Osteoblast (primary cell): Measurements from ENCODE around the gene CCDC30. TPM values are rescaled to one million over a fixed set of nuclear protein-coding genes. Genes with fewer than 3 reads are reported as not detected.

Experiments
- DNase-seq: peaks from one replicate; pipeline ENCODE4 v3.0.0; 2011; ENCODE audit warnings: low spot score, mixed read lengths; ENCODE audit not compliant: insufficient read length; ENCODE audit errors: missing footprints
- H2AFZ ChIP-seq: 2 replicates; pipeline ENCODE4 v1.6.0; 2011; ENCODE audit warnings: mild to moderate bottlenecking, low read length
- H3K27ac ChIP-seq: 2 replicates; pipeline ENCODE4 v1.5.1; 2011; ENCODE audit warnings: mild to moderate bottlenecking, low read depth, low read length, moderate library complexity
- H3K27me3 ChIP-seq: 2 replicates; pipeline ENCODE4 v1.6.0; 2012; ENCODE audit warnings: mild to moderate bottlenecking, control low read depth, inconsistent platforms, low read length, moderate library complexity; ENCODE audit not compliant: insufficient read depth
- H3K36me3 ChIP-seq: 2 replicates; pipeline ENCODE4 v1.5.1; 2011; ENCODE audit warnings: mild to moderate bottlenecking, low read length, control low read depth, moderate library complexity; ENCODE audit not compliant: insufficient read depth
- H3K4me1 ChIP-seq: 2 replicates; pipeline ENCODE4 v1.5.1; 2011; ENCODE audit warnings: mild to moderate bottlenecking, low read length, control low read depth, moderate library complexity; ENCODE audit not compliant: insufficient read depth
- H3K4me2 ChIP-seq: 2 replicates; pipeline ENCODE4 v1.6.0; 2011; ENCODE audit warnings: mild to moderate bottlenecking, low read length; ENCODE audit not compliant: insufficient read depth
- H3K4me3 ChIP-seq: fragments of 200-600 bp; sonication (generic); 3 replicates; pipeline ENCODE4 v1.5.1; 2012; ENCODE audit warnings: mild to moderate bottlenecking, low read length, inconsistent platforms; ENCODE audit not compliant: insufficient read depth
- H3K79me2 ChIP-seq: 2 replicates; pipeline ENCODE4 v1.6.0; 2012; ENCODE audit warnings: mild to moderate bottlenecking, low read length, control low read depth, inconsistent platforms; ENCODE audit not compliant: insufficient read depth
- H3K9me3 ChIP-seq: 2 replicates; pipeline ENCODE4 v1.5.1; 2011; ENCODE audit warnings: low read depth, low read length, control low read depth
- H4K20me1 ChIP-seq: 2 replicates; pipeline ENCODE4 v1.6.0; 2012; ENCODE audit warnings: mild to moderate bottlenecking, low read length, control low read depth; ENCODE audit not compliant: insufficient read depth
- total RNA-seq: library from RNA; depleted of rRNA; stranded (reverse); fragments of >200 nt; gene quantifications from 2 replicates; pipeline ENCODE4 v1.2.3, GENCODE V29; 2012
- TF ChIP-seq, protein P1 (sequence below): IDR thresholded peaks from 2 replicates; pipeline ENCODE4 v1.5.1; 2011; ENCODE audit warnings: mild to moderate bottlenecking, low read depth, low read length, moderate library complexity; ENCODE audit errors: extremely low read depth

CCDC30 gene
- total RNA-seq, 1 donor: 4.0 TPM

DNA sequence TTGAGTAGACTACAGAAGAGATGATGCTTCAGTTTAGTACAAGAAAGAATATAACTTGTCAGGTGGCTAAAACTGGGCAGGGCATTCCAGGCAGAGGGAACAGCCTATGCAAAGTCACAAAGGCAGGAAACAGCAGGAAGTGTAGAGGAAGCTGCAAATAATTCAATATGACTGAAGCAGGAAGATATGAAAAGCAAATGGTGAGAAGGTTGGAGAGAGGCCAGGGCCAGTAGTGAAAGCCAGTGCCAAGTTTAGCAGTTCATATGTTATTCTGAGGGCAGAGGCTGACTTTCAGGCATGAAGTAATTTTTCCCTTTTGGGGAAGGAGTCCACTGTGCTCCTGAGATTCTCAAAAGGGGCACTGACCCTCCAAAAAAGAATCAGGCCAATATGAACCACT lies 211.1 kb downstream of the CCDC30 start:
- Histone ChIP-seq H3K9me3 (no peaks in the 10 kb centered on the region), H4K20me1 (no peaks in the 10 kb centered on the region), H3K4me2 (no peak overlapping the region), H3K79me2 (no peaks in the 10 kb centered on the region), H3K27ac (no peak overlapping the region), H3K27me3 (no peaks in the 10 kb centered on the region), H3K4me3 (no peak overlapping the region), H2AFZ (no peak overlapping the region), H3K36me3 (peaks cover 5% of the 10 kb centered on the region), H3K4me1 (peaks cover 4% of the 10 kb centered on the region)
- TF ChIP-seq, protein P1, sequence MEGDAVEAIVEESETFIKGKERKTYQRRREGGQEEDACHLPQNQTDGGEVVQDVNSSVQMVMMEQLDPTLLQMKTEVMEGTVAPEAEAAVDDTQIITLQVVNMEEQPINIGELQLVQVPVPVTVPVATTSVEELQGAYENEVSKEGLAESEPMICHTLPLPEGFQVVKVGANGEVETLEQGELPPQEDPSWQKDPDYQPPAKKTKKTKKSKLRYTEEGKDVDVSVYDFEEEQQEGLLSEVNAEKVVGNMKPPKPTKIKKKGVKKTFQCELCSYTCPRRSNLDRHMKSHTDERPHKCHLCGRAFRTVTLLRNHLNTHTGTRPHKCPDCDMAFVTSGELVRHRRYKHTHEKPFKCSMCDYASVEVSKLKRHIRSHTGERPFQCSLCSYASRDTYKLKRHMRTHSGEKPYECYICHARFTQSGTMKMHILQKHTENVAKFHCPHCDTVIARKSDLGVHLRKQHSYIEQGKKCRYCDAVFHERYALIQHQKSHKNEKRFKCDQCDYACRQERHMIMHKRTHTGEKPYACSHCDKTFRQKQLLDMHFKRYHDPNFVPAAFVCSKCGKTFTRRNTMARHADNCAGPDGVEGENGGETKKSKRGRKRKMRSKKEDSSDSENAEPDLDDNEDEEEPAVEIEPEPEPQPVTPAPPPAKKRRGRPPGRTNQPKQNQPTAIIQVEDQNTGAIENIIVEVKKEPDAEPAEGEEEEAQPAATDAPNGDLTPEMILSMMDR: no peak
- DNase-seq: no peak

GRCh38 chr1:42674682-42675081 lies 211.6 kb downstream of the CCDC30 start:
- H3K4me1 ChIP-seq: peaks cover 6% of the 10 kb centered on the region

DNA sequence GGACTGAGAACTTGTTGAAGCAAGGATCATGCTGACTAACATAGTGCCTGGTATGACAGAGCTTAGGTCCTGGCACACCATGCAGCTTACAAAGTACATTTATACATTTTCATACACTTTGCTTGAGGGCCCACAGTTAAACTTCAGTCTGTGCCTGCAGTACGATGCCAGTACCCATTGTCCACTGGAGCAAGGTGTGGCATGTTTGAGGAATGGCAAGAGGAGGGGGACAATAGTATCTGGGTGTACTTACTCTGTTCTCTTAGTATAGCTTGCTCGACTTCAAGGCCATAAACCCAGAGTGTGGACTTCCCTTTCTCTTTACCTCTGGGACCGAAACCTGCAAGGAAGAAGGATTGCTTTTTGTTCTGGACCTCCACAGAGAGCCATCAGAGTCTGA lies 212.4 kb downstream of the CCDC30 start:
- Histone ChIP-seq H3K4me1 (peaks cover 14% of the 10 kb centered on the region), H4K20me1 (no peaks in the 10 kb centered on the region), H3K27ac (no peak overlapping the region), H3K4me2 (no peak overlapping the region), H3K9me3 (no peaks in the 10 kb centered on the region), H3K27me3 (no peaks in the 10 kb centered on the region), H3K36me3 (peaks cover 5% of the 10 kb centered on the region), H2AFZ (no peak overlapping the region), H3K4me3 (no peak overlapping the region), H3K79me2 (no peaks in the 10 kb centered on the region)
- TF ChIP-seq, protein P1: no peak
- DNase-seq: no peak

More at GRCh38 chr1:42674682-42675081, 211.6 kb downstream of the CCDC30 start:
- no peak for DNase-seq
- Histone ChIP-seq H3K4me2 (no peak overlapping the region), H3K4me3 (no peak overlapping the region), H4K20me1 (no peaks in the 10 kb centered on the region), H3K27me3 (no peaks in the 10 kb centered on the region), H3K36me3 (peaks cover 5% of the 10 kb centered on the region), H3K79me2 (no peaks in the 10 kb centered on the region), H3K9me3 (no peaks in the 10 kb centered on the region), H2AFZ (no peak overlapping the region), H3K27ac (no peak overlapping the region)
- TF ChIP-seq, protein P1: no peak

GRCh38 chr1:42676534-42677087 lies 213.5 kb downstream of the CCDC30 start:
- no peak overlapping the region for H3K27ac ChIP-seq
- peaks cover 5% of the 10 kb centered on the region for H3K79me2 ChIP-seq
- TF ChIP-seq, protein P1: no peak
- no peak for DNase-seq
- H3K27me3 ChIP-seq: no peaks in the 10 kb centered on the region
- H3K9me3 ChIP-seq: no peaks in the 10 kb centered on the region
- H4K20me1 ChIP-seq: no peaks in the 10 kb centered on the region
- H3K4me2 ChIP-seq: no peak overlapping the region
- no peak overlapping the region for H2AFZ ChIP-seq
- H3K36me3 ChIP-seq: peaks cover 5% of the 10 kb centered on the region
- no peak overlapping the region for H3K4me3 ChIP-seq
- H3K4me1 ChIP-seq: peaks cover 24% of the 10 kb centered on the region
